ENCODE measurements around the gene FAM209B.
"Not testable (repeated sequence)": the region's sequence is repeated elsewhere in the genome, so short reads cannot be mapped to it uniquely, and the experiment has no call there.

The FAM209B gene

GRCh38 chr20:56520180-56520579, 12.9 kb upstream of the FAM209B start:
- H3K4me1 ChIP-seq (ENCODE audit: insufficient read depth, low read length, severe bottlenecking): no peaks in the 10 kb centered on the region
- peaks cover 5% of the 10 kb centered on the region; the same call in 1 of the 2 replicates for H3K9me3 ChIP-seq (ENCODE audit: low read length)
- no peaks in the 10 kb centered on the region for H4K20me1 ChIP-seq (ENCODE audit: insufficient read depth, low read length)
- no peaks in the 10 kb centered on the region for H3K27me3 ChIP-seq (ENCODE audit: insufficient read depth, low read length)
- no peak overlapping the region for H3K4me2 ChIP-seq (ENCODE audit: low read length)
- H3F3A ChIP-seq (ENCODE audit: insufficient read depth, low read length): no peaks in the 10 kb centered on the region
- H3K4me3 ChIP-seq (ENCODE audit: low read depth, low read length, poor library complexity, severe bottlenecking): no peak overlapping the region
- no peaks in the 10 kb centered on the region for H3K79me2 ChIP-seq (ENCODE audit: insufficient read depth, low read length)
- no peak overlapping the region for H3K9ac ChIP-seq (ENCODE audit: low read length)
- H3K27ac ChIP-seq (ENCODE audit: low read depth, low read length, poor library complexity, severe bottlenecking): no peak overlapping the region
- TF ChIP-seq, protein P1, sequence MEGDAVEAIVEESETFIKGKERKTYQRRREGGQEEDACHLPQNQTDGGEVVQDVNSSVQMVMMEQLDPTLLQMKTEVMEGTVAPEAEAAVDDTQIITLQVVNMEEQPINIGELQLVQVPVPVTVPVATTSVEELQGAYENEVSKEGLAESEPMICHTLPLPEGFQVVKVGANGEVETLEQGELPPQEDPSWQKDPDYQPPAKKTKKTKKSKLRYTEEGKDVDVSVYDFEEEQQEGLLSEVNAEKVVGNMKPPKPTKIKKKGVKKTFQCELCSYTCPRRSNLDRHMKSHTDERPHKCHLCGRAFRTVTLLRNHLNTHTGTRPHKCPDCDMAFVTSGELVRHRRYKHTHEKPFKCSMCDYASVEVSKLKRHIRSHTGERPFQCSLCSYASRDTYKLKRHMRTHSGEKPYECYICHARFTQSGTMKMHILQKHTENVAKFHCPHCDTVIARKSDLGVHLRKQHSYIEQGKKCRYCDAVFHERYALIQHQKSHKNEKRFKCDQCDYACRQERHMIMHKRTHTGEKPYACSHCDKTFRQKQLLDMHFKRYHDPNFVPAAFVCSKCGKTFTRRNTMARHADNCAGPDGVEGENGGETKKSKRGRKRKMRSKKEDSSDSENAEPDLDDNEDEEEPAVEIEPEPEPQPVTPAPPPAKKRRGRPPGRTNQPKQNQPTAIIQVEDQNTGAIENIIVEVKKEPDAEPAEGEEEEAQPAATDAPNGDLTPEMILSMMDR (IDR thresholded peaks at IDR 0.05; ENCODE audit: low read length): no peak
- TF ChIP-seq EZH2 (IDR thresholded peaks at IDR 0.05; ENCODE audit: borderline replicate concordance, low read length): no peak
- peaks cover 45% of the 10 kb centered on the region for H3K36me3 ChIP-seq (ENCODE audit: insufficient read depth, low read length)
- H3K9me2 ChIP-seq (ENCODE audit: low read depth, low read length): no peaks in the 10 kb centered on the region
- H2AFZ ChIP-seq (ENCODE audit: low read length): no peak overlapping the region

DNA sequence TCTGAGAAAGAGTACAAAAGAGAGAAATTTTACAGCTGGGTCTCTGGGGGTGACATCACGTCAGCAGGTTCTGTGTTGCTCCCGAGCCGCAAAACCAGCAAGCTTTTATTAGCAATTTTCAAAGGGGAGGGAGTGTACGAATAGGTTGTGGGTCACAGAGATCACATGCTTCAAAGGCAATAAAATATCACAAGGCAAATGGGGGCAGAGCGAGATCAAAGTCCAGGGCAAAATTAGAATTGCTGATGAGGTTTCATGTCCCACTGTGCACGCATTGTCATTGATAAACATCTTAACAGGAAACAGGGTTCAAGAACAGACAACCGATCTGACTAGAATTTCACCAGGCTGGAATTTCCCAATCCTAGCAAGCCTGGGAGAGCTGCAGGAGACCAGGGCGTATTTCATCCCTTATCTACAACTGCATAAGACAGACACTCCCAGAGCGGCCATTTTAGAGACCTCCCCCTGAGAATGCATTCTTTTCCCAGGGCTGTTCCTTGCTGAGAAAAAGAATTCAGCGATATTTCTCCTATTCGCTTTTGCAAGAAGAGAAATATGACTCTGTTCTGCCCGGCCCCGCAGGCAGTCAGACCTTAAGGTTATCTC, 12.2 kb upstream of the FAM209B start:
- not testable (repeated sequence) for H3K4me2 ChIP-seq (ENCODE audit: low read length); H3K4me3 ChIP-seq (ENCODE audit: low read depth, low read length, poor library complexity, severe bottlenecking); H4K20me1 ChIP-seq (ENCODE audit: insufficient read depth, low read length); H3K27me3 ChIP-seq (ENCODE audit: insufficient read depth, low read length); H3K27ac ChIP-seq (ENCODE audit: low read depth, low read length, poor library complexity, severe bottlenecking); H3K4me1 ChIP-seq (ENCODE audit: insufficient read depth, low read length, severe bottlenecking); H3K9me3 ChIP-seq (ENCODE audit: low read length); H3K79me2 ChIP-seq (ENCODE audit: insufficient read depth, low read length); H3K9me2 ChIP-seq (ENCODE audit: low read depth, low read length); H3K9ac ChIP-seq (ENCODE audit: low read length); H2AFZ ChIP-seq (ENCODE audit: low read length); H3F3A ChIP-seq (ENCODE audit: insufficient read depth, low read length)
- H3K36me3 ChIP-seq (ENCODE audit: insufficient read depth, low read length): peaks cover 45% of the 10 kb centered on the region

GRCh38 chr20:56522311-56522710, 10.7 kb upstream of the FAM209B start:
- Histone ChIP-seq H3K4me3 (ENCODE audit: low read depth, low read length, poor library complexity, severe bottlenecking) (no peak overlapping the region), H3K36me3 (ENCODE audit: insufficient read depth, low read length) (peaks cover 36% of the 10 kb centered on the region), H3K9me2 (ENCODE audit: low read depth, low read length) (no peaks in the 10 kb centered on the region), H3F3A (ENCODE audit: insufficient read depth, low read length) (no peaks in the 10 kb centered on the region), H3K79me2 (ENCODE audit: insufficient read depth, low read length) (no peaks in the 10 kb centered on the region), H2AFZ (ENCODE audit: low read length) (no peak overlapping the region), H4K20me1 (ENCODE audit: insufficient read depth, low read length) (no peaks in the 10 kb centered on the region), H3K4me2 (ENCODE audit: low read length) (no peak overlapping the region), H3K4me1 (ENCODE audit: insufficient read depth, low read length, severe bottlenecking) (no peaks in the 10 kb centered on the region), H3K27ac (ENCODE audit: low read depth, low read length, poor library complexity, severe bottlenecking) (no peak overlapping the region), H3K9me3 (ENCODE audit: low read length) (peaks cover 5% of the 10 kb centered on the region; the same call in 1 of the 2 replicates), H3K27me3 (ENCODE audit: insufficient read depth, low read length) (no peaks in the 10 kb centered on the region), H3K9ac (ENCODE audit: low read length) (no peak overlapping the region)
- TF ChIP-seq, protein P1 (IDR thresholded peaks at IDR 0.05; ENCODE audit: low read length): no peak
- no peak for TF ChIP-seq EZH2 (IDR thresholded peaks at IDR 0.05; ENCODE audit: borderline replicate concordance, low read length)

DNA sequence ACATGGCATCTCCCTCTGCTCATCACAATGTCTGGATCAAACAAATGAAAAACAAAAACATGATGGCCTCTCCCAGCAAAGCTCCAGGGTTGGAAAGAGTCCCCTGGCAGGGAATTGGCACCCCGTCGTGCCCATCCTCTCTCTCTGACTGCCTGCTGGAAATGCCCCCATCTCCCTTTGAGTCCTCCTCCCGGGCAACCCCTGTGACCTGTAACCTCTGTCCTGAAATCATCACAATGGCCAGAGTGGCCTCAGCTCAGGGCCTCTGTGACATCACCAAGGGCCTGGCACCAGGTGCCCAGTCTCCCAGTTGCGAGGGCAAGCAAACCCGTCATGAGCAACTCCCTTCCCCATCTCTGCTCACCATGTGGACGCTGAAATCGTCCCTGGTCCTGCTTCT, 8.6 kb upstream of the FAM209B start, which contains the start of gene FAM209A:
Gene FAM209A (plus strand): TSS at position 301 of the 400 bp plus-strand sequence. CDS start 65 bp downstream, at position 366.
- not testable (repeated sequence) for H3K79me2 ChIP-seq (ENCODE audit: insufficient read depth, low read length); H3K9me2 ChIP-seq (ENCODE audit: low read depth, low read length); H3K4me2 ChIP-seq (ENCODE audit: low read length); H3K9ac ChIP-seq (ENCODE audit: low read length); H2AFZ ChIP-seq (ENCODE audit: low read length); H3F3A ChIP-seq (ENCODE audit: insufficient read depth, low read length); H3K4me1 ChIP-seq (ENCODE audit: insufficient read depth, low read length, severe bottlenecking); H3K27me3 ChIP-seq (ENCODE audit: insufficient read depth, low read length); H4K20me1 ChIP-seq (ENCODE audit: insufficient read depth, low read length); H3K9me3 ChIP-seq (ENCODE audit: low read length); H3K27ac ChIP-seq (ENCODE audit: low read depth, low read length, poor library complexity, severe bottlenecking); H3K4me3 ChIP-seq (ENCODE audit: low read depth, low read length, poor library complexity, severe bottlenecking)
- peaks cover 14% of the 10 kb centered on the region for H3K36me3 ChIP-seq (ENCODE audit: insufficient read depth, low read length)

Measured in OCI-LY1 (cell line).